Kidney epithelial cell (primary cell): Measurements from ENCODE around the gene SFI1. TPM values are rescaled to one million over a fixed set of nuclear protein-coding genes. Genes with fewer than 3 reads are reported as not detected.

Experiments used
- DNase-seq: peaks from one replicate; pipeline ENCODE4 v3.0.0-alpha.2; 2010; ENCODE audit warnings: low read depth
- H3K27me3 ChIP-seq: 2 replicates; pipeline ENCODE4 v1.6.0; 2011; ENCODE audit warnings: low read length; ENCODE audit not compliant: control insufficient read depth, insufficient read depth
- H3K36me3 ChIP-seq: 2 replicates; pipeline ENCODE4 v1.5.1; 2011; ENCODE audit warnings: low read length; ENCODE audit not compliant: control insufficient read depth, insufficient read depth
- H3K4me3 ChIP-seq: 2 replicates; pipeline ENCODE4 v1.5.1; 2011; ENCODE audit warnings: low read depth, mild to moderate bottlenecking, control low read depth, low read length
- CTCF ChIP-seq: IDR thresholded peaks from 2 replicates; pipeline ENCODE4 v1.5.1; 2011; ENCODE audit warnings: mild to moderate bottlenecking, moderate library complexity, low read length, control low read depth, inconsistent platforms; ENCODE audit not compliant: insufficient read depth, poor library complexity, severe bottlenecking
- total RNA-seq: library from RNA; depleted of rRNA; stranded (reverse); fragments of >200 nt; gene quantifications from 2 replicates; pipeline ENCODE4 v1.2.3, GENCODE V29; 2015

The SFI1 gene
- total RNA-seq, 1 donor from 2014 or later, result 13.2 TPM

- TF ChIP-seq CTCF, result no peak
- no peak for DNase-seq
- H3K4me3 ChIP-seq, result no peak overlapping the region
- H3K27me3 ChIP-seq, result no peaks in the 10 kb centered on the region
- no peaks in the 10 kb centered on the region for H3K36me3 ChIP-seq
Observed at GRCh38 chr22:31575190-31575589, 78.9 kb downstream of the SFI1 start.

DNA sequence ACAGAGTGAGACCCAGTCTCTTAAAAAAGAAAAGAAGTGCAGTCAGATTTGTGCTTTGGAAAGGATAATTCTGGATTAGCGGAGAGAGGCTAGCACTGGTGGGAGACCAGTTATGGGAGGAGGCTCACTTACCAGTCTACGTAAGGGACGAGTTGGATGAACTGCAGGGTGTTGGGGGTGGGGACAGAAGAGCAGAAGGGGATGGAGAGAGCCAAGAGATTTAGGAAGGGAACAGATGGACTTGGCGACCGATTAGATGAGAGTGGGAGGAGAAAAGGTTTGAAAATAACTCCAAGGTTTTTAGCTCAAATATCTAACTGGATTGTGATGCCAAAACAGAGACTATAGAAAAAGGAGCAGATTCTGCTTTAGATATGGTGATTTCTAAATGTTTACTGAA, 81.4 kb downstream of the SFI1 start:
- no peak for DNase-seq
- no peak for TF ChIP-seq CTCF
- Histone ChIP-seq H3K4me3 (no peak overlapping the region), H3K27me3 (no peaks in the 10 kb centered on the region), H3K36me3 (no peaks in the 10 kb centered on the region)

DNA sequence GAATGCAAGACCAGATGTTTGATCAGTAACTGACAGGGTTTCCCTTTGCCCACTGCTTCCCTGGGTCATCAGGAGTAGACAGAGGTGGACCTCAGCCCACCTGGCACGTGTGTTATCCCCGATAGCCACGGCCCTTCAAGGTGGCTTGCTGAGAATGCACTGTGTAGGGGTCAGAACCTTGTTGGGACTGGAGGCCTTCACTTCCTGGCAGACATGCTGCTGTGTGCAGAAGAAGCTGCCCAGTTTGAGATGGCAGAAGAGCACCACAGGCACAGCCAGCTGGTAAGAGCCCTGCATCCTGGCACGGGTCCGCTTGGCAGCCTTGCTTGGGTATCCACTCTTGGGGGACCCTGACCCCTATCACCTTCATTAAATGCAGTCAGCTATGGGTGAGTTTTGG, 81.8 kb downstream of the SFI1 start:
- no peak for DNase-seq
- TF ChIP-seq CTCF, result no peak
- H3K27me3 ChIP-seq, result no peaks in the 10 kb centered on the region
- H3K4me3 ChIP-seq, result no peak overlapping the region
- H3K36me3 ChIP-seq, result no peaks in the 10 kb centered on the region

GRCh38 chr22:31579835-31580242, 83.5 kb downstream of the SFI1 start:
- Histone ChIP-seq H3K27me3 (no peaks in the 10 kb centered on the region), H3K36me3 (no peaks in the 10 kb centered on the region), H3K4me3 (no peak overlapping the region)
- no peak for DNase-seq
- no peak for TF ChIP-seq CTCF

DNA sequence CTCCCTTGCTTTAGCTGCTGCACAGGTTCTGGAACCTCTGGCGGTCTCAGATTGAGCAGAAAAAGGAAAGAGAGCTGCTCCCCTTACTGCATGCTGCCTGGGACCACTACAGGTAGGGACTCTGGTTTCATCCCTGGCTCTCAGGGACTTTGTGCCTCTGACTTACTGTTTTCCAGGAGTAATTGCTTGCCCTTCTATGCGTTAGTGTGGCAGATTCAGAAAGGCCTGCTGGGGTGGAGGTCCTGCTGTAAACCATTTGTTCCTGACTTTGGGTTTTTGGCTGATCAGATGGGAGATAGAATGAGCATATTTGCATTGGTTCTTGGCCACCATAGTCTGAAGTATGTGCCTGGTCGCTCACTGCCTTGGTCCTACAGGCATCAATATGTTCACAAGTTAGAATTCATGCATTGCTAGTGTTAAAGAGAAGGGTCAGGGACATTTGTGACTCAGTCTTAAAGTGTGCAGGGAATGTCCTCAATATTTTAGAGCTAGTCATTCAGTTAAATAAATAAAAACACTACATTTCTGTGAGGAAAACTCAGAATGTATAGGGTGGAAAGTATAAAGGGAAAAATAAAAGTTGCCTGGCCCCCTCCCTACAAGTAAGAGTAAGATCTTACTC, 87.6 kb downstream of the SFI1 start:
- DNase-seq, result no peak

More for the DNA sequence above, 87.6 kb downstream of the SFI1 start:
- H3K27me3 ChIP-seq, result no peaks in the 10 kb centered on the region
- TF ChIP-seq CTCF, result no peak
- no peak overlapping the region for H3K4me3 ChIP-seq
- no peaks in the 10 kb centered on the region for H3K36me3 ChIP-seq
